ENCODE data around the gene GRID1.

GRID1 gene

DNA sequence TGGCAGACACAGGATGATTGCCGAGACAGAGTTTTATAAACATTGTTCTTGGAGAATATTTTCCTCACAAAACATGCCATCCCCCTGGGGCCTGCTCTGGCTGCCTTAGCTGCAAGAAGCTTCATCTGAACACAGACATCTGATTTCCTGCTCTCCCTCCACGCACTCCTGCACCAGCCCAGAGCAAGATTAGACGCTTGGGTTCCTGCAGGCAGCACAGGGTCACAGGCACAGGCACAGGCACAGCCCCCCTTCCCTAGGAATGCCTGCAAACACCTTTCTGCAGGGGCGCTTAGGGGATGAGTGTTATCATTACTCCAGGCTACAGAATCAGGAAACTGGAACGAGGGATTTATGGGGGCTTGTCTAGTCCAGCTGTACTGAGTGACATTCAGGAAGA lies 450.3 kb downstream of the GRID1 start:
- DNase-seq (ENCODE audit: low read depth in 4 of 4, low spot score in 1 of 4) = no peak

DNA sequence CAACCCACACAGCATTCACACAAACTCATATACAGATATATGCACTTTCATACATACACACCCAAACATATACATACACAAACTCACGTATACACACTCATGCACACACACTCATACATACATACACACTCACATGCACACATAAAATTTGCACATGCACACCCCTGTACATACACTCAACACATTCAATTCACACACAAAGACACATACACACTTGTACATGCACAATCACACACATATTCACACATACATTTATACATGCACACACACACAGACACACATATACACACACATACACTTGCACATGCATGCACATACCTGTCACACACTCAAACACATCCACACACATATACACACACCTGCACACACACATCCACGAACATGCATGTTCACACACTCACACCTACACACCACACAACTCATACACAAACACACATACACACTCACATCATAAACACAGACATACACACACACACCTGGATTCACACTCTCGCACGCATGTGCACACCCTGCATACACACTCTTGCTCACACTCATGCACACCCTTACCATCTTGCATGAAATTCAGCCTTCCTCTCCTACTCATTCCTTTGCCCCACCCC lies 451.2 kb downstream of the GRID1 start:
- no peak for DNase-seq (ENCODE audit: low read depth in 4 of 4, low spot score in 1 of 4)

DNA sequence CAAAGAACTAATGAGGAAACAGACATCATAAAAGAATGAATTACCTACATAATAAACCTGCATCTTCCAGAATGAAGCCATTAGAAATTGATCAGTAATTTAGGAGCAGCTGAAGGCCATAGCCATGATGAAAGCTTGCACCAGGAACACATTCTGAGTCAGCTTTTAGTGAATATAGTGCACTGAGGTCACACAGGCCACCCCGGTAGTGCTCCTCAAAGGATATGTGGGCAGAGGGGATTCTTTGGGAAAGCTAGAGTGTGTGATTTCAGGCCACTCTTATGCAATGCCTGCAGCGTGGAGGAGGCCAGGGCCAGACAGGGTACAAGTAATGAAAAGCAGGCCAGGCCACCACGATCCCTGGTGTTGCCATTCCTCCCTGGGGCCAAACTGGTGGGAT lies 451.9 kb downstream of the GRID1 start:
- DNase-seq (ENCODE audit: low read depth in 4 of 4, low spot score in 1 of 4) = no peak

DNA sequence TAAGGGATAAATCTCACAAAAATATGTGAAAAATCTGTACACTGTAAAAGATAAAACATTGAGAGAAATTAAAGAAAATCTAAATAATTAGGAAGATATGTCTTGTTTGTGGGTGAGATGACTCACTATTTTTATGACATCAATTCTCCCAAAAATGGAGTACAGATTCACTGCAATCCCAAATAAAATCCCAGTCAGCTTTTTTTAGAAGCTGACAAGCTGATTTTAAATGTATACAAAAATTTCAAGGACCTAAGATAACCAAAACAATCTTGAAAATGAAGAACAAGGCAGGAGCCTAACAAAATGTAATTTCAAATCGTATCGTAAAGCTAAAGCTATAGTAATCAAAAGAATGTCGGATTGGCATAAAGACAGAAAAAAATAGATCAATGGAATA lies 458.1 kb downstream of the GRID1 start:
- DNase-seq (ENCODE audit: low read depth in 4 of 4, low spot score in 1 of 4) = no peak

GRCh38 chr10:85902051-85902450 lies 464.5 kb downstream of the GRID1 start:
- DNase-seq (ENCODE audit: low read depth in 4 of 4, low spot score in 1 of 4) = no peak

DNA sequence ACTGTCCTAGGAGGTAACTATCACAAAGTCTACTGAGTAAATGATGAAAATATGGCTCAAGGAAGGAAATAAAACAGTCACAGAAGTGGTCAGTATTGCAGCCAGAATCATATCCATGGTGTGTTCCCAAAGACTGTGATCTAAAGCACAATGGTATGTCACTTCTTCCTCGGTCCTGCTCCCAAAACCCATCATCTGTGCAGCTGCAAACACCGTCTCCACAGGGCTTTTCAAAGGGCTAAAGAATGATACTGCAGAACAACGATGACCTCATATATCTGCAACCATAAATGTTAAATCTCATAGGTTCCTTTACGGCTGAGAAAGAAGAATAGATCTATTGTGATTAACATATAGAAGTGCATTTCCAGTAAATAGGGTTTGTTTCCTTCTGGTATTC lies 465.0 kb downstream of the GRID1 start:
- no peak for DNase-seq (ENCODE audit: low read depth in 4 of 4, low spot score in 1 of 4)

DNA sequence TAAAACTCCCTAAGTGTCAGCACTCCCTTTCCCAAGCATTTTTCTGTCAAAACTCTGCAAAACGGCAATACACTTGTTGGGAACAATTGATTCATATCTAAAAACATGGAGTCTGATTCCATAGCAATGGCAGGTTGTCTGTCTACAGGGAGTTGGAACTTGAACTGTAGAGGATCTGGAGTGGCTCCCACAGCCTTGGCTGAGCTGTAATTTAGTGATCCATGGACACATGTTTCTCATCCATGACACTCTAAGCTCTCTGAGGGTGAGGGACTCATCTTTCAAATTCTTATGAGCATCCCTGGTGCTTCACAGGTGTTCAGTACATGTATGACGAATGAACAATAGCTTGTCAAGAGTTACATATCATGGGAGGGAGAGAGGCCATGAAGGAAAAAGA lies 466.1 kb downstream of the GRID1 start:
- DNase-seq (ENCODE audit: low read depth in 4 of 4, low spot score in 1 of 4) = no peak

DNA sequence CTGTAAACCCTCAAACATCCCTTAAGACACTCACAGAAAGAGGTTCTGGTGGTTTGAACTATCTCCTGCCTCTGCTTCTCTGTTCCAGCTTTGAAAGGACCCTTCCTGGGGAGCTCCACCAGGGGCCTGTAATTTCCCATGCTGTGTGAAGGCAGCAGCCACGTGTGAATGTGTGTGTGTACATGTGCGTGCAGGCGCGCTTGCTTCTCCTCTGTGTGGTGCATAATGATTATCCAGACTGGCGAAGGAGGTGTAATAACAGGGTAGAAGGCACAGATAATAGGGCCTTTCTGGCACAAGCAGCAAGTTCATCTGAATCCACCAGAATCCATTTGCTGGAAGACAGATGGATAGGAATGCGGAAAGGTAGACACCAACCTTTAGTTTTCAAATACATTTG lies 466.5 kb downstream of the GRID1 start:
- DNase-seq (ENCODE audit: low read depth in 4 of 4, low spot score in 1 of 4) = no peak

- no peak for DNase-seq (ENCODE audit: low read depth in 4 of 4, low spot score in 1 of 4)
These were observed 475.1 kb downstream of the GRID1 start for GRCh38 chr10:85891472-85891871.

- DNase-seq (ENCODE audit: low read depth in 4 of 4, low spot score in 1 of 4) = no peak
These were observed 478.0 kb downstream of the GRID1 start for GRCh38 chr10:85888559-85888958.

- DNase-seq (ENCODE audit: low read depth in 4 of 4, low spot score in 1 of 4) = no peak
These were observed 478.6 kb downstream of the GRID1 start for GRCh38 chr10:85888004-85888403.

- DNase-seq (ENCODE audit: low read depth in 4 of 4, low spot score in 1 of 4) = no peak
These were observed 492.4 kb downstream of the GRID1 start for GRCh38 chr10:85874208-85874607.

GRCh38 chr10:85873063-85873462 lies 493.5 kb downstream of the GRID1 start:
- no peak for DNase-seq (ENCODE audit: low read depth in 4 of 4, low spot score in 1 of 4)

- DNase-seq (ENCODE audit: low read depth in 4 of 4, low spot score in 1 of 4) = no peak
These were observed 497.7 kb downstream of the GRID1 start for GRCh38 chr10:85868627-85869499.

- no peak for DNase-seq (ENCODE audit: low read depth in 4 of 4, low spot score in 1 of 4)
These were observed 501.6 kb downstream of the GRID1 start for GRCh38 chr10:85864868-85865526.

DNA sequence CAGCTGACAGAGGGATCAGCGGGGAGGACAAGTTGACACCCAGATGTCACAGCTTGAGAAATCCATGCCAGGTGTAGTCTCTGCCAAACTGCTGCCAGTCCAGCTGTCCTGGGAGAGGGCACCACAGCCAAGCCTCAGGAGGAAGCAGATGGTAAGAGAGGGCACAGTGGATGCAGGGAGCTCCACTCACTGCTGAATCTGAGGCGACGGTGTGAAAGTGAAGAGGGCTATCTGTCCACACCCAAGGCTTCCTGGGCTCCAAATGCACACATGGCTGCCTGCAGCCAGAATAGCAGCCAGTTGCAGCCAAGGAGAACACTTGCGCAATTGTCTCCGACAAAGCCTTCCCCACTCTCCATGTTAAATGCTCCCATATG lies 502.4 kb downstream of the GRID1 start:
- no peak for DNase-seq (ENCODE audit: low read depth in 4 of 4, low spot score in 1 of 4)

DNA sequence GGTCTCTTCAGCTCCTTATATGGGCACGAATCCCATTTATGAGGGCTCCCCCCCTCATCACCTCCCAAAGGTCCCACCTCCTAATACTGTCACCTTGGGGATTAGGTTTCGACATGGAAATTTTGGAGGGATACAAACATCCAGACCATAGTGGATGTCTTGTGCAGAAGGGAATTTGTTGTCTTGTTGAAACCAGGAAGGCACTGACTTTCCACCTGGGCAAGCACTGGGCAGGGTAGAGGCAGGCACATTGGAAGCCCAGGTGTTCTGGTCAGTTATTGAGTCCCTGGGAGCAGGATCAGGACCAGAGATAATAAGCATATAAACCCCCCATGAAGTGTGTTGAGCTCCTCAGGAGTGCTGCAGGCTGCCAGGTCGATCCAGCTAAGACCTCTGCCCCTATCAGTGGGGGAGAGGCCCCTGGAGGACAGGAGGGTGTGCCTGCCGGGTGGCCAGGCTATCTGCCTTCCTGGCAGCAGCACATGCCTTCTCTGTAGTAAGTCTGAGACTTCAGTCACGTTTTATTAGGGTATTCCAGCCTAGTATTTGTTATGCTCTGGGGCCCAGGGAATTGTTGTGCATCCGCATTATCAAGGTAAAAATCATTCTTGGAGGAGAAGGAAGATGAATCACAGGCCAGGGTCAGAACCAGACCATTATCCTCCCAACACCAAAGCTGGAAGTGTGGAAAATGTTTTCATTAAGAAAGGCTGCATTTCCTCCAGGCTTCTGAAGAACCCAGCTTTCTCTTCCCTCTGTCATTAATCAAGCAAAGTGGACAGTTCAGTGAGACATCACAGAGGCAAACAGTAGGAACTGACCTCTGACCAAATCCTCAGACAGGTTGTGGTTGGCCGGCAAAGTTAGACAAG lies 503.1 kb downstream of the GRID1 start:
- DNase-seq (ENCODE audit: low read depth in 4 of 4, low spot score in 1 of 4) = no peak

DNA sequence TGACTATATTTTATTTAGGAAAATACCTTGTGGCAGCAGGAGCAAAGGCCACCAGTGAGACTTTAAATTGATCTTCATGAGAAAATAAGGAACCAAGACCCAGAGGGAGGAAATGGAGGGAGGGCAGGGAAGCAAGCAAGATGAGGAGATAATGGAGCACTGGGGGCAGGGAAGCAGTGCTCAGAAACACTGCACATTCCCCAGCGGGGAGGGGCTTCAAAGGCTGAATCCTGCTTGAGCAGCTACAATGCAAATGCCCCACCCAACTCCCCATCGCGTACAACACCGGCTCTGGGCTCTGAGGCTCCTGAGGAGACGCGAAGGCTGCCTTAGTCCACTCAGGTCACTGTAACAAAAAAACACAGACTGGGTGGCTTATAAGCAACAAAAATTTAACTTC lies 503.8 kb downstream of the GRID1 start:
- no peak for DNase-seq (ENCODE audit: low read depth in 4 of 4, low spot score in 1 of 4)

DNA sequence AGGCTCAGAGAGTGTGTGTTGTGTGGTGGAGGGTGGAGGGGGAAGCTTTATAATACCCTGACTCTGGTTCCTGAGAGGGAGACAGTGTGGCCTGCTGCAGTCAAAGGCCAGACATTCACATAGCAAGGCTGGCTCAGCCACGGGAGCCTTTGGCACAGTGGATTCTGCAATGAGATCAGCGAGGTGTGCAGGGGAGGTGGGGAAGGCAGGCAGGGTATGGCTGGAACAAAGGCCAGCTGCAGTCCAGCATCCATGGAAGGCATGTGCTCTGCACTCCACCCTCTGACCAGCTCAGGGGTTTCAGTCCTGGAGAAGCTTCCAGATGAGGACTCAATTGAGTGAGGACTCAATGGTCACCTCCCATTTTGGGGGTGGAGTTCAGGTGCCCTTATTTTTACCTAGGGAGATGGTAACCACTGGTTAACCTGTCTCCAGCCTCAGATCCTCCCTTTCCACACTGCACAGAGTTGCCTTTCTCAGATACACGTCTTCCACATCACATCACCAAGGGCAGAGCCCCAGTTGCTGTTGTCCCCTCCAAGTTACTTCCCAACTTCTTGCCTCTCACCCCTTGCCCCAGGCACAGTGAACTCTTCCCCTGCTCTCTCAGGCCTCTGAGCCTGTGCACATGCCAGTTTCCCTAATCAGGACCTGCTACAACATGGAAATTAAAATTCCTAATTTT lies 504.9 kb downstream of the GRID1 start:
- DNase-seq (ENCODE audit: low read depth in 4 of 4, low spot score in 1 of 4) = no peak

- no peak for DNase-seq (ENCODE audit: low read depth in 4 of 4, low spot score in 1 of 4)
These were observed 506.7 kb downstream of the GRID1 start for GRCh38 chr10:85859859-85860258.

Measured in stimulated activated CD4-positive, alpha-beta T cell treated with anti-CD3 and anti-CD28 coated beads, Interleukin-1b, Interleukin-23, amount 100 ng/mL, for 24 hours (primary cell).